ENCODE data around the gene PLTP. TPM values are rescaled to one million over a fixed set of nuclear protein-coding genes. Genes with fewer than 3 reads are reported as not detected.
"Not testable (repeated sequence)": the region's sequence is repeated elsewhere in the genome, so short reads cannot be mapped to it uniquely, and the experiment has no call there.

The PLTP gene
- total RNA-seq, 1 experiment from 2014 or later = 2.1 TPM

DNA sequence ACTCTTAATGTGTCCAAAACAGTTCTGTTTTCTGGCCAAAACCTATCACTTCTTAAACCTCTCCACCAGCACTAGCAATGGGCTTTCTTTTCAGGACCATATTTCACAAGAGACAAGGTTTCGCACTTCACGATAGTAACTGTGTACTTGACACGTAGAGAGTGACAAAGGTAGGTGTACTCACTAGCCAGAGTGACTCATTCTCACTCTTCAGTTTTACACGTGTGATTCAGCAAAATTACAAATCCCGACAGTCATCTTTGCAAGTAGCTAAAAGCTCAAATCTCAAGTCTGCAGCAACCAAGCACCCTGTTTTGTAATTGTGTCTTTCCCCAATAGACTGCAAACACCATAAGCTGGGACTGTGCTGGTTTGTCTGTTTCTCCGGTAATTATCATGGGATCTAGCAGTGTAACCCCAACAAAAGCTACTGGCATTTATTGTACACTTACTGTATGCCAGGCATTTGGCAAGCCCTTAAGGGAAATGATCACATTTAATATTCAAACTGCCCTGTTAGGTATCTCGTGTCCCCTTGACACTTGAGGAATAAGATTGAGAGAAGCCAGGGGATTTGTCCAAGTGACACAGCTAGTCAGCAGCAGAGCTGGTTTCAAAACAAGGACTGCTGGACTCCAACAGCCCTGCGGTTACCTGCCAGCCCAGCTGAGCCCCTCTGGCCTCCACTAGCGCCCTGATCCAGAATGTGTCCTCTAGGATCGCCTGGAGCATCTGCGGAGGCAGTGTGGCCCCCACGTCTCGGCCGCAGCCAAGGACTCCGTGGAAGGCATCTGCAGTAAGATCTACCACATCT is 32.4 kb upstream of the PLTP start:
- peak; percentile 71 for DNase-seq (ENCODE audit: low spot score)

DNA sequence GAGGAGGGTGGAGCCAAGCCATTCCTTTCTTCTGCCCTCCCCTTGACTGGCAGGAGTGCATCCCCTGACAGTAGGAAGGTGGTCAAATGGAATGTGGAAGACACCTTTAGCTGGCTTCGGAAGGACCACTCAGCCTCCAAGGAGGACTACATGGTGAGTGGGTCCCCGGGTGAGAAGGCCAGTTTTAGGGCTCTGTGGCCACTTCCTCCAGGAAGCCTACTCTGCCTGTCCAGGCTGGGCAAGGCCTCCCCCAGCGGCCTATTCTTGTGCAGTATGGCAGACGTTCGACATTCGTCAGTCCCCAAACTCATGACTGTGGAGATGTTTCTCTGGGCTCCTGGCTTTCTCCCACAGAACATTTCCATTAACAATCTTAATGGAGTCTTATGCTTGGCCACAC is 31.7 kb upstream of the PLTP start:
- no peak for DNase-seq (ENCODE audit: low spot score)

DNA sequence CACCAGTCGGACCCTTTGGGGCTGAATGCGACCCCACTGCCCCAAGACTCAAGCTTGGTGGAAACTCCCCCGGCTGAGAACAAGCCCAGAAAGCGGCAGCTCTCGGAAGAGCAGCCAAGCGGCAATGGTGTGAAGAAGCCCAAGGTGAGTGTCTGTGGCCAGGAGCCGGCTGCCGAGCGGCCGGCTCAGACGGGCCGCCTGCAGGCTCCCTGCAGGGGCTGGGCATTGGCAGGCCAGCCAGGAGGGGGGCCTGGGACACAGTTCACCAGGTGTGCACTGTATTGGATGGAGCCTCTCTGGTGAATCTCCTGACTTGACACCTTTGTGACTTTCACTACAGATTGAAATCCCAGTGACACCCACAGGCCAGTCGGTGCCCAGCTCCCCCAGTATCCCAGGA is 28.5 kb upstream of the PLTP start:
- DNase-seq (ENCODE audit: low spot score) = no peak

DNA sequence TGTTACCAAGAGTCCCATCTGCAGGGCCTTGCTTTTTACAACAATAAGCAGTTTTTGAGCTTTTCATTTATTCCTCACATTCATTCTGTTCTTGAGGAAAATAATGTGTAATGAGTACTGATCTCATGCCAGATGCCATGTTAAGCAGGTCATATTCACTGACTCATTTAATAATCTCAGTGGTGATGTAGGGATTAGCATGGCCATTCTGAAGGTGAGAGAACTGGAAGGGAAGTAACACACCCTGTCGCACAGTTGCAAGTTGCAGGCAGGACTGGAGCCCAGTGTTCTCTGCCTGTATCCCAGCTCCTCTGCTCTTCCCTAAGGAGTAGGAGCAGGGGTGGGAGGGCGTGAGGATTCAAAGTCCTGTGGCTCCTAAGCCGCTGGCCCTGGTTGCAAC is 28.1 kb upstream of the PLTP start:
- no peak for DNase-seq (ENCODE audit: low spot score)

DNA sequence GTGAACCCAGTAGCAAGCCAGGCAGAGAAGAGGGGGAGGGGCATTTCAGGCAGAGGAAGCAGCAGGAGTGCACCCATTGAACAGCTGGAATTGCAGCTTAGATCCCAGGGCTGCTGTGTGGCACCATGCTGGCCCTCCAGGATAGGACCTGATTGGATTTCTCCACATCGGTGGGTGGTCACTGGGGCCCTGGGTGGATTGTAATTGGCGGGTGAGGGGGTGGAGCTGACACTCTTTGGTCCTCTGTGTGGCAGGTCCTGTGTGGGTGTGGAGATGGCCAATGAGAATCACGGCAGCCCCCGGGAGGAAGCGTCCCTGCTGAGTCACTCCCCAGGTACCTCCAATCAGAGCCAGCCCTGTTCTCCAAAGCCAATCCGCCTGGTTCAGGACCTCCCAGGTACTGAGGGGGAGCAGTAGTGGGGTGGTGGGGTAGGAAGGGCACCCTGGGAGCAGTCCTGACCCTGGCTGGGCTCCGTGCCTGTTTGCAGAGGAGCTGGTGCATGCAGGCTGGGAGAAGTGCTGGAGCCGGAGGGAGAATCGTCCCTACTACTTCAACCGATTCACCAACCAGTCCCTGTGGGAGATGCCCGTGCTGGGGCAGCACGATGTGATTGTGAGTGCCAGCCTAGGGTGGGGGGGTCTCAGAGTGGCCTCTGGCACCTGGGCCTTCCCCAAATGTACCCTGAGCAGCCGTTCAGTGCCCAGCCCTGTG is 26.9 kb upstream of the PLTP start:
- no peak for DNase-seq (ENCODE audit: low spot score)

DNA sequence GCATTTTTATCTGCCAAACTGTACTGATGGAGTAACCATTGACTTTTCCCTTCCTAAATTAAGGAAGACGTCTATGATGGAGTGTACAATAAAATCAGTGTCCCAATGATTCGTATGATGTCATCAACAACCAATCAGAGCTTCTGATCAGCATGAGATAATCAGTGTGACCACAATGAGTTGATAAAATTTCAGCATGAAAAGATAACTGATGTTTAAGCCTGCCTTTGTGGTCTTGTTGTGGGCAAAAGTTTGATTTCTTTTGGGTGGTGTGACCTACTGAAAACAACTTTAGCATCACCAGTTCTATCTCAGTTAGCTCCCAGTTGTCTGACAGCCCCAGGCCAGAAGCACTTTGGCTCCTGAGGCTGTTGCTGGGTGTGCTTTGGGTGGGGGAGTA is 25.8 kb upstream of the PLTP start:
- DNase-seq (ENCODE audit: low spot score) = peak; percentile 38

DNA sequence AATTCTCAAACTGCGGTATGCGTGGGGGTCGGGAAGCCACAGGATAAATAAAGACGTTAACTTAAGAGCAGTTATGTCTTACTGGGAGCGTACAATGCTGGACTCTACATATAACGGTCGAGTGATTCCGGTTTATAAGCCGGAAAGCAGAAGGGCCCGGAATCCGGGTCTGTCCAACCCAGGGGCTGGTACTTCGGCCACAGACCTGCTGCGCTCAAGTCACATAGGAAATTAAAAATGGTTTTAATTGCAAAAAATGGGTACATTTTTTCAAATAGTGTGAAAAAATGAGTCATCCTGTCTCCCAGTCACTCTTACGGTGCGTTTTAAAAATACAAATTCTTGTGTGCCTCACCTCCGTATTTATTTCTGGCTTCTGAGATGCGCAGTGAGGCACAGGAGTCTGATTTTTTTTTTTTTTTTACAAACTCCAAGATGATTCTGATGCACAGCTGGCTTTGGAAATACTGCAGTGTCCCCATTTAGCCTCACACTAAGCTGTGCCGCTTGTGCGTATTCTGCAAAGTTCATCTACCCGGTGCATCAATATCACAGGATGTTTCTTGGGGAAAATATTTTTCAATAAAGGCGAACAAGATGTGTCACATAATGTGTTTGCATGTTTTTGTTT is 23.6 kb upstream of the PLTP start:
- DNase-seq (ENCODE audit: low spot score) = no peak

DNA sequence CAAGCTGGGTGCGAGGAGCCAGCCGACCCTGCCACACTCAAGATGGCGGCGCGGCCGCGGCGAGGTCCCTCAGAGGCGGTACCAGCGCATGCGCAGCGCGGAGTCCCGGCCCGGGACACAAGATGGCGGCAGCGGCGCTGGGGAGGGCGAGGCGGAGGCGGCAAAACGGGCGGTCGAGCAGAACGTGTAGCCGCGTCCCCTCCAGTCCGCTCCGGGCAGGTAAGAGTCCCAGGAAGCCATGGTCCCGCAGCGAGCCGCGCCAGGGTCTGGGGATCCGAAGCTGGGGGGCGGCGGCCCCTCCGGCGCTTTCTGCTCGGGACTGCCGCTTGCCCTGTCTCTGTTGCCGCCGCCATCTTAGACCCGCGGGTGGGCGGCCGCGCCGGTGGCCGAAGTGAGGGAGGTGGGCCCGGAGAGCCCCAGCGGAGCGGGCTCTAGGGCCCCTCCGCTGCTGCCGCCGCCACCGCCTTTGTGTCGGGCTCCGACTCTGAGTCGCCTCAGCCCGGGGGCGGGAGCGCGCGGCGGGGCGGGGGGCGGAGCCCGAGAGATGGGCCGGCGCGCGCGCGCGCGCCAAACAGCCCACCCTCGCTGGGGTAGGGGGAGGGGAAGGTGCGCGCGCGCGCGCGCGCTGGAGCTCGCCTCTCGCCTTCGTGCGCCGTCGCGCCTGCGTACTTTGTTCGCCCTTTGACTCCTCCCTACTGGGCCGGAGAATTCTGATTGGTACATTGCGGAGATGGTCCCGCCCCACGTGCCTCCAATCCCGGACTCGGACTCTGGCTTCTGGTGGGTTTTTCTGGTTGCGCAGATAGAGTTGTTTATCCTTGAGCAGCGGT is 22.8 kb upstream of the PLTP start, which contains the start of gene PCIF1:
PCIF1 (plus strand) TSS at position 98 of the 830 bp plus-strand sequence. CDS start 4,317 bp downstream, outside the sequence.
- peak; percentile 97 for DNase-seq (ENCODE audit: low spot score)

DNA sequence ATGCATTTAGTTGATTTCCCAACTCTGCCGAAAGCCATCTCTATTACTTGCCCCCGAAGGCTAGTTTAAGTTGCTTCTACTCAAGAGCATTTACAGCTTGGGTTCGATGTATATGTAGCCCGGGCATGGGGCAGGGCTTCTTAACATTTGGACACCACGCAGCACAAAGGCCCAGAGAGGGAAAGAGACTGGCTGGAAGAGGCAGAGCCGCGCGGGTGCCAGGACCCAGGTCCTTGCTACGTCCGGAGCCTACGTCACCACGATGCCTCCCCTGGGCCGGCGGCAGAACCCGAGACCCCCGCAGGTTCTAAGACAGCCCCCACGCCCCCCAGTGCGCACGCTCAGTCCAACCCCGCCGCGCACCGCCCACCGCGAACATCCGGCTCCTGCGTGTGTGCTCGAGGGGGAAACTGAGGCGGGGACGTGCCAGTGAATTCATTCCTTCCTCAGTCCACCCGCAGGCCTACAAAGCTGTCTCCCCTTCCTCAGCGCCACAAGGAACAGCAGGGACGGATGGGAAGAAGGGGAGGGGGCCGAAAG is 22.2 kb upstream of the PLTP start:
- DNase-seq (ENCODE audit: low spot score) = no peak

DNA sequence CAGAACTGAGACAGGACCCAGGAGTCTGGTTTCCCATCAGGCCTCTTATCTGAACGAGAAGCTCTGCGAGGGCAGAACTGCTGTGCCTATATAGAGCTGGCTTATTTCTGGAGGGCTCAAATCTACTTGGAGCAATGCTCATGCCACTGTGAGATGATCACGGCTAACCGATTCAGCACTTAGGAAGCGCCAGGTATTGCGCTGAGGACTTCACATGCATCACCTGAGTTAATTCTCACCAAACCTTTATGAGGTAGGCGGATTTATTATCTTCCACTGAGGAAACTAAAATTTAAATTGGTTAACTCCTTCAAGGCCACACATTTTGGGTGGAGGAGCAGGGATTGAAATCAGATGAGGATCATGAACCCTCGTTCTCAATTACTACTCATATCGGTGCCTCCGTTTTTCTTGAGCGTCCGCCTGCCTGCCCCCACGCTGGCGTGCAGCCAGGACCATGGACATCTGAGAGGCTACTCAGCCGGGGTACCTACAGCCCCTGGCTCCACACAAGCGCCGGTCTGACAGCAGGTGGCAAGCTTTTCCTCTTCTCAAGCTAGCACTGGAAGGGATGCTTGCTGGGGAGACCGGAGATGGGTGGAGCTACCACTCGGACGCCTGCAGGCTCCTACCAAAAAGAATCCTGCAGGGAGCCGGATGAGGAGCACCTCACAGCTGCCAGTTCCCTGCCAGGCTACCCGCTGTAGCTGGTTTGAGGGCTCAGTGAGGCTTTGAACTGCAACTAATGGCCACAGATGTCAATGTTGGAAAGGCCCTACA is 21.5 kb upstream of the PLTP start:
- peak; percentile 88 for DNase-seq (ENCODE audit: low spot score)

DNA sequence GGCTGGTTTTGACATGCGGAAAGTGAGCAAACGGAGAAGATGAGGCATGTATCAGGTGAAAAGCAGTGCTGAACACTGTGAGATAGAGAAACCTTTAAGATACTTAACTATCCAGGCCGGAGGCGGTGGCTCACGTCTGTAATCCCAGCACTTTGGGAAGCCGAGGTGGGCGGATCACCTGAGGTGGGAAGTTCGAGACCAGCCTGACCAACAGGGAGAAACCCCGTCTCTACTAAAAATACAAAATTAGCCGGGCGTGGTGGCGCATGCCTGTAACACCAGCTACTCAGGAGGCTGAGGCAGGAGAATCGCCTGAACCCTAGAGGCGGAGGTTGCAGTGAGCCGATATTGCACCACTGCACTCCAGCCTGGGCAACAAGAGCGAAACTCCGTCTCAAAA is 19.7 kb upstream of the PLTP start:
- not testable (repeated sequence) for DNase-seq (ENCODE audit: low spot score)

DNA sequence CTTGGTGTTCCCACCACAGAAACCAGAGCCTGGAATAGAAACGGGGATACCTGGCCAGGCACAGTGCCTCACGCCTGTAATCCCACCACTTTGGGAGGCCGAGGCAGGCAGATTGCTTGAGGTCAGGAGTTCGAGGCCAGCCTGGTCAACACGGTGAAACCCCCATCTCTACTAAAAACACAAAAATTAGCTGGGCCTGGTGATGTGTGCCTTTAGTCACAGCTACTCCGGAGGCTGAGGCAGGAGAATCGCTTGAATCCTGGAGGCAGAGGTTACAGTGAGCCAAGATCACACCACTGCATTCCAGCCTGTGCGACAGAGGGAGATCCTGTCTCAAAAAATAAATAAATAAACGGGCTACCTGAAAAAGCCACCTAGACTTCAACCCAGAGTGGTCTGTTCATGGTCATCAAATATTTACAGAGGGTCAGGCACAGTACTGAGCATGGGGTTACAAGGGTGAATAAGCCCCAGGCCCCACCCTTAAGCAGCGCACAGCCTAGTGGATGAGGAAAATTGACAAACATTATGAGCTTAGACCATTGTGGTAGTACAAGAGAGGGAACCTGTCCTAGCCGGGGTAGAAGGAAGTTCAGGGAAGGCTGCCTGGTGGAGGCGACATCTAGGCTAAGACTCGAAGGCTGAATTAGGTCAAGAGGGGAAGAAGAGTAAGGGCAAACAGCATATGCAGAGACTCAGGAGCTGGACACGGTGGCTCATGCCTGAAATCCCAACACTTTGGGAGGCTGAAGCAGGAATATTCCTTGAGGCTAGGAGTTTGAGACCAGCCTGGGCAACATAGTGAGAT is 15.3 kb upstream of the PLTP start:
- no peak for DNase-seq (ENCODE audit: low spot score)

DNA sequence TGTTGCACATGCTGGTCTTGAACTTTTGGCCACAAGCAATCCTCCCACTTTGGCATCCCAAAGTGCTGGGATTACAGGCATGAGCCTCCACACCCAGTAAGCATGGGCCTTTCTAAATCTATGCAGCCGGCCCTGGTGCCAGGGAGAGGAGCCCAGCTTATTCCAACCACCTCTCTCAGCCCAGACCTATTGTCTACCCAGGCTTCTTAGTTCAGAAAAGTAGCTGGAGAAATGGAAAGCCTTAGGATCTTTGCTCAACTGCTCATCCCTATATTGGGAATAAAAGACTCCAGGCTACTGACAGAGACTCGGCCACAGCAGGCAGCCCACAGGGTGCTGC is 14.7 kb upstream of the PLTP start:
- DNase-seq (ENCODE audit: low spot score) = no peak

DNA sequence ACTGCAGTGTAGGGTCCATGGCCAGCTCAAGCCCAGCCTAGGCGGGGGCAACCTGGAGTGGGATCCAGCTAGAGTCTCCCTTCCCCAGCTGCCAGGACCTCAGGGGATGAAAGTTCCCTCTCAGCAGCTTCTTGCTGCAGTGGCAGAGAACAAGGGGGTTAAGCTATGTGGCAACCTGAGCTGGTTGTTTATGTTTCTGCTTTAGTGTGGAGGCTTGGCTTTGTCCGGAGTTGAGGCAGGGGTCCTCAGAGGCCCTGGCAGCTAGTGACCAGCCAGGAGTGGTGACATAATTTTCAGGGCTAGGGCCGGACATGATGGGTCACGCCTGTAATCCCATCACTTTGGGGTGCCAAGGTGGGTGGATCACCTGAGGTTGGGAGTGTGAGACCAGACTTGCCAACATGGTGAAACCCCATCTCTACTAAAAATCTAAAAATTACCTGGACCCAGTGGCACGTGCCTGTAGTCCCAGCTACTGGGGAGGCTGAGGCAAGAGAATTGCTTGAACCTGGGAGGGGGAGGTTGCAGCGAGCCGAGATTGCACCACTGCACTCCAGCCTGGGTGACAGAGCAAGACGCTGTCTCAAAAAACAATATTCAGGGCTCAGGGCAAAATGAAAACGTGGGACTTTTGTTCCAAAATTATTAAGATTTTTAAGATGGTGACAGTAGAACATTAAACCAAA is 14.0 kb upstream of the PLTP start:
- DNase-seq (ENCODE audit: low spot score) = no peak

DNA sequence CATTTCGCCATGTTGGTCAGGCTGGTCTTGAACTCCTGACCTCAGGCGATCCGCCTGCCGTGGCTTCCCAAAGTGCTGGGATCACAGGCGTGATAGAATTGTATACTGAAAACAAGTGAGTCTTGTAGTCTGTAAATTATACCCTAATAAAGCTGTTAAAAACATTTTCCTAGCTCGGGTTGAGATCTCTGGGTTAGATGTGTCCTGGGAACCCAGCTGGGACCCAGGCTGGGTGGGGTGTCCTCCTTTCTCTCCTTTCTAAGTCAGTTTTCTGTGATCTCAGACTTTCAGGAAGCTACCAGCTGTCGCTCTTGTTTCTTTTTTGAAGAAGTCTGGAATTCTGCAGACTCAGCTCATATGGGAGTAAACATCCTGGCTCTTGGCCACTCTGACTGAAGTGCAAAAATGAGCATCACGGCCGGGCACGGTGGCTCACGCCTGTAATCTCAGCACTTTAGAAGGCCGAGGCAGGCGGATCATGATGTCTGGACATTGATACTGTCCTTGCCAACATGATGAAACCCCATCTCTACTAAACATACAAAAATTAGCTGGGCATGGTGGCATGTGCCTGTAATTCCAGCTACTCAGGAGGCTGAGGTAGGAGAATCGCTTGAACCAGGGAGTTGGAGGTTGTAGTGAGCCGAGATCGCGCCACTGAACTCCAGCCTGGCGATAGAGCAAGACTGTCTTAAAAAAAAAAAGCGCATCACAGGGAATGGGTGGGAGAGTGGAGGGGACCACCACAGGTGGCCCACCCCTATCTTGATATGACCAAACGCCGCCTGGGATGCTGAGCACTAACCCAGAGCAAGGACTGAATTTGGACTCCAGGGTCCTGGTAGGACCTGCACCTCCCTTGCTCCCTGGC is 12.7 kb upstream of the PLTP start:
- DNase-seq (ENCODE audit: low spot score) = no peak

DNA sequence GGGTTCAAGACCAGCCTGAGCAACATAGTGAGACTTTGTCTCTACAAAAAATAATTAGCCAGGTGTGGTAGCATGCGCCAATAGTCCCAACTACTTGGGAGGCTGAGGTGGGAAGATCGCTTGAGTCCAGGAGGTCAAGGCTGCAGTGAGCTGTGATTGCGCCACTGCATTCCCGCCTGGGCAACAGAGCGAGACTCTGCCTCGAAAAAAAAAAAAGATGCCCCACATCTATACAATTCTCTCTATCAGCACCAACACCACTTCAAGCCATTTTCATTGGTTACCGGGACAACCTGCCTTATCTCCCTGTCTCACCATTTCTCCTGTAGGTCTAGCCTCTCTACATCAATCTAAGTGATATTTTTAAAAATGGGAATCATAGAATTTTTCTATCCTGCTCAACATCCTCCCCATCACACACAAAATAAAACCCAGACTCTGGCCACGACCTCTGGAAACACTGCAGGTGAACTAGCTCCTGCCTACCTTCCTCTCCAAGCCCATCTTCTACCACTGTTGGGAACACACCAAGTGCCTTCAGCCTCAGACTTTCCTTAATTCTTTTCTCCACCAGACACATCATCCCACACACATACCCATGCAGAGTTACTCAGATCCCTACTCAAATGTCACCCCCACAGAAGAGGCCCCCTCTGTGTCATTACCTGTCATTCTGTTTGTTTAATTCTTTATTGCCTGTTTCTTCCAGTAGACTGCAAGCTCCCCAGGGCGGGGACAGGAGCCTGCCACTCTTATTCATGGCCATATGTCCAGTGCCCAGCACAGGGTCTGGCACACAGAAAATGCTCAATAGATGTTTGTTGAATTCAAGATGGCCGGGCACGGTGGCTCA is 9.6 kb upstream of the PLTP start:
- DNase-seq (ENCODE audit: low spot score) = no peak

Measured in A172 (cell line).